ENCODE results near the gene TAB2.

GRCh38 chr6:149286905-149287304 lies 30.6 kb upstream of the TAB2 start:
- TF ChIP-seq MYC (IDR thresholded peaks at IDR 0.05; ENCODE audit: low read depth, low read length) = no peak
- TF ChIP-seq CTCF (IDR thresholded peaks at IDR 0.05; ENCODE audit: extremely low read depth in 1 of 2, insufficient read depth in 1 of 2, low read depth in 1 of 2, low read length in 2 of 2) = no peak
- no peak for TF ChIP-seq EZH2 (IDR thresholded peaks at IDR 0.05; ENCODE audit: borderline replicate concordance, low read depth, low read length, severe bottlenecking)
- TF ChIP-seq POLR2A (IDR thresholded peaks at IDR 0.05; ENCODE audit: low read depth, low read length) = no peak
- no peak for TF ChIP-seq JUN (IDR thresholded peaks at IDR 0.05; ENCODE audit: borderline replicate concordance, insufficient read depth, insufficient read length, low read depth)

All from endothelial cell of umbilical vein (primary cell).